ENCODE data around the gene PDZRN4.

DNA sequence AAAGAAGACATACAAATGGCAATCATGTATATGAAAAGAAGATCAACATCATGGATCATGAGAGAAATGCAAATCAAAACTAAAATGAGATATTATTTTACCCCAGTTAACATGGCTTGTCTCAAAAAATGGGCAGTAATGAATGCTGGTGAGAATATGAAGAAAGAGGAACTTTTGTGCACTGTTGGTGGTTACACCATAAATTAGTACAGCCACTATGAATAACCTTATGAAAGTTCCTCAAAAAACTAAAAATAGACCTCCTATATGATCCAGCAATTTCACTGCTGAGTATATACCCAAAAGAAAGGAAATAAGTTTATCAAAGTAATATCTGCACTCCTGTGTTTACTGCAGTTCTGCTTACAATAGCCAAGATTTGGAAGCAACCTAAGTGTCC is 151.7 kb downstream of the PDZRN4 start:
- TF ChIP-seq, protein P1, sequence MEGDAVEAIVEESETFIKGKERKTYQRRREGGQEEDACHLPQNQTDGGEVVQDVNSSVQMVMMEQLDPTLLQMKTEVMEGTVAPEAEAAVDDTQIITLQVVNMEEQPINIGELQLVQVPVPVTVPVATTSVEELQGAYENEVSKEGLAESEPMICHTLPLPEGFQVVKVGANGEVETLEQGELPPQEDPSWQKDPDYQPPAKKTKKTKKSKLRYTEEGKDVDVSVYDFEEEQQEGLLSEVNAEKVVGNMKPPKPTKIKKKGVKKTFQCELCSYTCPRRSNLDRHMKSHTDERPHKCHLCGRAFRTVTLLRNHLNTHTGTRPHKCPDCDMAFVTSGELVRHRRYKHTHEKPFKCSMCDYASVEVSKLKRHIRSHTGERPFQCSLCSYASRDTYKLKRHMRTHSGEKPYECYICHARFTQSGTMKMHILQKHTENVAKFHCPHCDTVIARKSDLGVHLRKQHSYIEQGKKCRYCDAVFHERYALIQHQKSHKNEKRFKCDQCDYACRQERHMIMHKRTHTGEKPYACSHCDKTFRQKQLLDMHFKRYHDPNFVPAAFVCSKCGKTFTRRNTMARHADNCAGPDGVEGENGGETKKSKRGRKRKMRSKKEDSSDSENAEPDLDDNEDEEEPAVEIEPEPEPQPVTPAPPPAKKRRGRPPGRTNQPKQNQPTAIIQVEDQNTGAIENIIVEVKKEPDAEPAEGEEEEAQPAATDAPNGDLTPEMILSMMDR (IDR thresholded peaks at IDR 0.05), result no peak
- no peak for TF ChIP-seq POLR2A (IDR thresholded peaks at IDR 0.05)

Measured in adrenal gland (tissue), 5 donors.